Measurements from ENCODE around the gene ENPP5. TPM values are rescaled to one million over a fixed set of nuclear protein-coding genes. Genes with fewer than 3 reads are reported as not detected.

ENPP5 gene
- total RNA-seq, 1 experiment from 2014 or later: not detected

DNA sequence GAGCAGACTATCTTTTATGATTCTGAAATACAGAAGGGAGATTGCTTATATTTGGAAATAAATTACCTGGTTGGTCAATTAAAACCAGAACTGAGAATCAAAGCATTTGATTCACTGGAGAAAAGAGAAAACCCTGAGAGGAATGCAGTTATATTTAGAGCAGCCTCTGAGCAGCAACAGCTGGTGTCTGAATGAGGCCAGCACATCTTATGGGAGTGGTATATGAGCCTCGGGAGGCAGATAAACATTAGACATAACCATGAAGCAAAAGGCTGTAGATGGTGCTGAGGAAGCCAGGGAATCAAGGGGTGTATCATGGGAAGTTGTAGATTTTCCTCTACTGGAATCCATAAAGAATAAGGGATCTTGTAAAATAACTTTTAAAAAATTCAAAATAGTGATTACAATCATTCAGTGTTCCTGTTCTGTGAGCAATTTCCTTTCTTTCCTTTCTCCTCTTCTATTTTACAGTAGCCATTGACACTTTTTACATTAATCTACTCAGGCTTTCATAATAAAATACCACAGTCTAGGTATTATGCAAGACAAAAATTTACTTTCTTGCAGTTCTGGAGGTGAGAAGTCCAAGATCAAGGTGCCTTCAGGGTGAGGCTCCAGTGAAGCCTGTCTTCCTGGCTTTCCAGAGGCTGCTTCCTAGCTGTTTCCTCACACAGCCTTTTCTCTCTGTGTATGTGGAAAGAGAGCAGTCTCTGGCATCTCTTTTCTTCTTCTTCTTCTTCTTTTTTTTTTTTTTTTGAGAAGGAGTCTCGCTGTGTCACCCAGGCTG, 32.8 kb upstream of the ENPP5 start:
- no peaks in the 10 kb centered on the region for H3K4me1 ChIP-seq (ENCODE audit: control insufficient read depth, insufficient read depth, low read length)
- in situ Hi-C loops (cut with HindIII; ENCODE audit: low pct_unique_long_range_greater_than_20kb, low sequenced_read_pairs): no loop called here
- no peak overlapping the region for H3K27ac ChIP-seq (ENCODE audit: low read length)
- no peaks in the 10 kb centered on the region; the same call in 1 of the 2 replicates for H3K36me3 ChIP-seq (ENCODE audit: control insufficient read depth, insufficient read depth, low read length)
- TF ChIP-seq SIN3A (IDR thresholded peaks at IDR 0.05; ENCODE audit: borderline replicate concordance, insufficient read depth, low read depth, low read length): no peak
- TF ChIP-seq, protein P1, sequence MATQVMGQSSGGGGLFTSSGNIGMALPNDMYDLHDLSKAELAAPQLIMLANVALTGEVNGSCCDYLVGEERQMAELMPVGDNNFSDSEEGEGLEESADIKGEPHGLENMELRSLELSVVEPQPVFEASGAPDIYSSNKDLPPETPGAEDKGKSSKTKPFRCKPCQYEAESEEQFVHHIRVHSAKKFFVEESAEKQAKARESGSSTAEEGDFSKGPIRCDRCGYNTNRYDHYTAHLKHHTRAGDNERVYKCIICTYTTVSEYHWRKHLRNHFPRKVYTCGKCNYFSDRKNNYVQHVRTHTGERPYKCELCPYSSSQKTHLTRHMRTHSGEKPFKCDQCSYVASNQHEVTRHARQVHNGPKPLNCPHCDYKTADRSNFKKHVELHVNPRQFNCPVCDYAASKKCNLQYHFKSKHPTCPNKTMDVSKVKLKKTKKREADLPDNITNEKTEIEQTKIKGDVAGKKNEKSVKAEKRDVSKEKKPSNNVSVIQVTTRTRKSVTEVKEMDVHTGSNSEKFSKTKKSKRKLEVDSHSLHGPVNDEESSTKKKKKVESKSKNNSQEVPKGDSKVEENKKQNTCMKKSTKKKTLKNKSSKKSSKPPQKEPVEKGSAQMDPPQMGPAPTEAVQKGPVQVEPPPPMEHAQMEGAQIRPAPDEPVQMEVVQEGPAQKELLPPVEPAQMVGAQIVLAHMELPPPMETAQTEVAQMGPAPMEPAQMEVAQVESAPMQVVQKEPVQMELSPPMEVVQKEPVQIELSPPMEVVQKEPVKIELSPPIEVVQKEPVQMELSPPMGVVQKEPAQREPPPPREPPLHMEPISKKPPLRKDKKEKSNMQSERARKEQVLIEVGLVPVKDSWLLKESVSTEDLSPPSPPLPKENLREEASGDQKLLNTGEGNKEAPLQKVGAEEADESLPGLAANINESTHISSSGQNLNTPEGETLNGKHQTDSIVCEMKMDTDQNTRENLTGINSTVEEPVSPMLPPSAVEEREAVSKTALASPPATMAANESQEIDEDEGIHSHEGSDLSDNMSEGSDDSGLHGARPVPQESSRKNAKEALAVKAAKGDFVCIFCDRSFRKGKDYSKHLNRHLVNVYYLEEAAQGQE (IDR thresholded peaks at IDR 0.05; ENCODE audit: insufficient read depth in 1 of 2, low read depth in 2 of 2, low read length in 1 of 2): no peak
- no peak for TF ChIP-seq TCF7L2 (IDR thresholded peaks at IDR 0.05; ENCODE audit: low read depth, low read length)
- TF ChIP-seq, protein P2, sequence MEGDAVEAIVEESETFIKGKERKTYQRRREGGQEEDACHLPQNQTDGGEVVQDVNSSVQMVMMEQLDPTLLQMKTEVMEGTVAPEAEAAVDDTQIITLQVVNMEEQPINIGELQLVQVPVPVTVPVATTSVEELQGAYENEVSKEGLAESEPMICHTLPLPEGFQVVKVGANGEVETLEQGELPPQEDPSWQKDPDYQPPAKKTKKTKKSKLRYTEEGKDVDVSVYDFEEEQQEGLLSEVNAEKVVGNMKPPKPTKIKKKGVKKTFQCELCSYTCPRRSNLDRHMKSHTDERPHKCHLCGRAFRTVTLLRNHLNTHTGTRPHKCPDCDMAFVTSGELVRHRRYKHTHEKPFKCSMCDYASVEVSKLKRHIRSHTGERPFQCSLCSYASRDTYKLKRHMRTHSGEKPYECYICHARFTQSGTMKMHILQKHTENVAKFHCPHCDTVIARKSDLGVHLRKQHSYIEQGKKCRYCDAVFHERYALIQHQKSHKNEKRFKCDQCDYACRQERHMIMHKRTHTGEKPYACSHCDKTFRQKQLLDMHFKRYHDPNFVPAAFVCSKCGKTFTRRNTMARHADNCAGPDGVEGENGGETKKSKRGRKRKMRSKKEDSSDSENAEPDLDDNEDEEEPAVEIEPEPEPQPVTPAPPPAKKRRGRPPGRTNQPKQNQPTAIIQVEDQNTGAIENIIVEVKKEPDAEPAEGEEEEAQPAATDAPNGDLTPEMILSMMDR (IDR thresholded peaks at IDR 0.05): no peak
- TF ChIP-seq POLR2AphosphoS5 (IDR thresholded peaks at IDR 0.05; ENCODE audit: low read depth, low read length): no peak
- H3K4me3 ChIP-seq (ENCODE audit: low read depth in 2 of 2, low read length in 2 of 2): no peak overlapping the region
- ChIA-PET POLR2A (no interaction called here), CTCF (no interaction called here)
- H3K9me3 ChIP-seq (ENCODE audit: control insufficient read depth, insufficient read depth, low read depth, low read length): no peaks in the 10 kb centered on the region
- DNase-seq (ENCODE audit: low read depth, low spot score) (no peak), ATAC-seq (no peak)
- H3K27me3 ChIP-seq (ENCODE audit: control insufficient read depth, insufficient read depth, low read length): peaks cover 2% of the 10 kb centered on the region
- no TSS peak for BruUV-seq (replicated peaks)
- intact Hi-C loops (cut with micrococcal nuclease; ENCODE audit: unreplicated experiment): no loop called here

DNA sequence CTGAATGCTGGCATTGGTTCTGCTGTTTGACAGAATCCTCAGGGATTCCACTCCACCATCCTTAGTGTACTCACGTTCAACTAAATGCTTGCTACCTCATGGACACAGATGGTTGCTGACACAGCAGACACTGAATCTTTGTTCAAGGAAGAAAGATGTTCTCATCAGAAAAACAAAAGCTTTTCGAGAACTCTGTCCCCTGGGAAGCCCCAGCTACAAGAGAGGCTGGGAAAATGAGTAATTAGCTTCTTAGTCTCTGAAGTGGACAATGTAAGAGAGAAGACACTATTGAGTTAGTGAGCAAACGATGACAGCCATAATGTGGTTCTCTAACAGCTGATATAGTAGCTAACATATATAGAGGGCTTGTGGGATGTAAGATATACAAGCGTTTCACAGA, 30.9 kb upstream of the ENPP5 start:
- no peaks in the 10 kb centered on the region for H3K9me3 ChIP-seq (ENCODE audit: control insufficient read depth, insufficient read depth, low read depth, low read length)
- H3K4me3 ChIP-seq (ENCODE audit: low read depth in 2 of 2, low read length in 2 of 2): no peak overlapping the region
- no peaks in the 10 kb centered on the region for H3K4me1 ChIP-seq (ENCODE audit: control insufficient read depth, insufficient read depth, low read length)
- peaks cover 2% of the 10 kb centered on the region for H3K27me3 ChIP-seq (ENCODE audit: control insufficient read depth, insufficient read depth, low read length)
- intact Hi-C loops (cut with micrococcal nuclease; ENCODE audit: unreplicated experiment) (no loop called here), in situ Hi-C loops (cut with HindIII; ENCODE audit: low pct_unique_long_range_greater_than_20kb, low sequenced_read_pairs) (no loop called here)
- POLR2A ChIA-PET: no interaction called here
- ATAC-seq: no peak
- no peak for DNase-seq (ENCODE audit: low read depth, low spot score)
- TF ChIP-seq, protein P1 (IDR thresholded peaks at IDR 0.05; ENCODE audit: insufficient read depth in 1 of 2, low read depth in 2 of 2, low read length in 1 of 2): no peak
- TF ChIP-seq, protein P2 (IDR thresholded peaks at IDR 0.05): no peak
- TF ChIP-seq POLR2AphosphoS5 (IDR thresholded peaks at IDR 0.05; ENCODE audit: low read depth, low read length): no peak
- TF ChIP-seq SIN3A (IDR thresholded peaks at IDR 0.05; ENCODE audit: borderline replicate concordance, insufficient read depth, low read depth, low read length): no peak
- TF ChIP-seq TCF7L2 (IDR thresholded peaks at IDR 0.05; ENCODE audit: low read depth, low read length): no peak
- H3K27ac ChIP-seq (ENCODE audit: low read length): no peak overlapping the region
- no peaks in the 10 kb centered on the region; the same call in 1 of the 2 replicates for H3K36me3 ChIP-seq (ENCODE audit: control insufficient read depth, insufficient read depth, low read length)
- BruUV-seq (replicated peaks): no TSS peak
- CTCF ChIA-PET: no interaction called here
